ENCODE results near the gene CELF5. TPM values are rescaled to one million over a fixed set of nuclear protein-coding genes. Genes with fewer than 3 reads are reported as not detected.

CELF5 gene
- total and polyA plus RNA-seq, 9 of the 15 experiments (the other 6 are each of a cell fraction or from before 2014, with no cell fraction given) = 0.01 to 0.56 (median 0.22) TPM

DNA sequence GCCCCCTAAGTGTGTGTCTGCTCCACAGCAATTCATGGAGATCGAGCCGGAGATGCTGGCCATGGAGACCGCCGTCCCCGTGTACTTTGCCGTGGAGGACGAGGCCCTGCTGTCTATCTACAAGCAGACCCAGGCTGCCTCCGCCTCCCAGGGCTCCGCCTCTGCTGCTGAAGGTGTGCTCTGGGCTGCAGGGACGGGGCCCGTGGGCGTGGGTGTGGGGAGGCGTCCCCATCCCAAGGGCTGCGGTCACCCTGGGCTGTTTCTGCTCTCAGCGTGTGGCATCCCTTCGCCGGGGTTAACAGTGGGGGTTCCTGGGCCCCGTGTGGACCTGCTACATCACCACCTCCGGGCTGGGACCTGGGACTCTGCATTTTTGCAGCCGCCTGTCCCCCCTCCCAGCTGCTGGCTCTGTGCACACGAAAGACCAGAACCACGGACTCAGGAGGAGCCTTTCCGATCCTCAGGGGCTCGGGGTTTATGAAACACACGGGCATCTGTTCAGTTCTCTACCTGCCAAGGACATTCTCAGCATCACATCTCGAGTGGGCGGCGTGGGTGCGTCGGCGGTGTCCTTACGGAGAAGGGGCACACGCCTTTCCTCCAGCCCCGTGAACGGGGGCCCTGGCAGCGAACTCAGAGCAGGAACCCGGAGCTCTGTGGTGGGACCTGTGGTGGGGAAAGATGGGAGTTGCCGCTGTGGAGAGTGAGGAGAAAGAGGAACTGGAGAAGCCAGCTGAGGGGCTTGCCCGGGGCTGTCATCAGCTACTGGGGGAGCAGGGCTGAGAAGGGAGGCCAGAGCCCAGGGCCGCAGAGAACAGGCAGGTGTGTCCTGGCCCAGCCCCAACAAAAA, 31.0 kb upstream of the CELF5 start (continued):
- TF ChIP-seq MGA (IDR thresholded peaks at IDR 0.05) (no peak), MECOM (CRISPR knock-in tag; IDR thresholded peaks at IDR 0.05) (no peak), ZNF518B (CRISPR knock-in tag; IDR thresholded peaks at IDR 0.05) (no peak), CTCFL (IDR thresholded peaks at IDR 0.05; ENCODE audit: borderline replicate concordance, insufficient read depth, low read depth, low read length, poor library complexity, severe bottlenecking) (no peak), FOXP1 (CRISPR knock-in tag; IDR thresholded peaks at IDR 0.05) (no peak), EP300 (IDR thresholded peaks at IDR 0.05; ENCODE audit: low read length) (no peak), WHSC1 (IDR thresholded peaks at IDR 0.05; ENCODE audit: low read length) (no peak), RBBP5 (IDR thresholded peaks at IDR 0.05; ENCODE audit: borderline replicate concordance, insufficient read depth, low read length, poor library complexity, severe bottlenecking) (no peak), EGR1 (conservative IDR thresholded peaks at IDR 0.05) (peak; percentile 78)

Measured in K562 (cell line).